WTC11 (cell line): ENCODE data around the gene RACGAP1. TPM values are rescaled to one million over a fixed set of nuclear protein-coding genes. Genes with fewer than 3 reads are reported as not detected.

Source experiments
- ATAC-seq: fragments of 200-7000 bp; cut with Tn5 transposase; 2 replicates; pipeline ENCODE4 v1.10.0; 2021; ENCODE audit warnings: mild to moderate bottlenecking, moderate library complexity
- CTCF ChIA-PET: fragments of 300-600 bp; sonication (Branson Sonifier 250); formaldehyde crosslinking; loops from one replicate; lab custom pipeline; 2021; ENCODE audit warnings: antibody characterized with exemption; lab: Charles Lee
- POLR2A ChIA-PET: fragments of 350-600 bp; sonication (Branson Sonifier 250); formaldehyde crosslinking; loops from one replicate; lab custom pipeline; 2021; ENCODE audit warnings: antibody characterized with exemption; lab: Charles Lee
- DNase-seq: peaks from one replicate; pipeline ENCODE4 v3.0.0; 2021; ENCODE audit warnings: low spot score
- H3K27ac Mint-ChIP-seq: 2 replicates; pipeline ENCODE4 v1.8.0; 2021; ENCODE audit warnings: mixed read lengths
- H3K27me3 Mint-ChIP-seq: 2 replicates; pipeline ENCODE4 v1.8.0; 2021; ENCODE audit warnings: low read depth, mild to moderate bottlenecking, moderate library complexity, mixed read lengths
- H3K36me3 Mint-ChIP-seq: 2 replicates; pipeline ENCODE4 v1.8.0; 2021; ENCODE audit warnings: mixed read lengths
- H3K4me1 Mint-ChIP-seq: 2 replicates; pipeline ENCODE4 v1.8.0; 2022; ENCODE audit warnings: mixed read lengths
- H3K4me3 Mint-ChIP-seq: 2 replicates; pipeline ENCODE4 v1.8.0; 2021; ENCODE audit warnings: mild to moderate bottlenecking, moderate library complexity, mixed read lengths
- H3K9me3 Mint-ChIP-seq: 2 replicates; pipeline ENCODE4 v1.8.0; 2021; ENCODE audit warnings: mixed read lengths
- GABPB1 ChIP-seq: sonication (generic); formaldehyde crosslinking; IDR thresholded peaks from 2 replicates; pipeline ENCODE4 v1.8.1; 2023; ENCODE audit warnings: mild to moderate bottlenecking, missing genetic modification reagents
- GRHL2 ChIP-seq: fragments of 250-450 bp; sonication (Bioruptor Pico); IDR thresholded peaks from 2 replicates; pipeline ENCODE4 v1.8.0; 2022; ENCODE audit warnings: mild to moderate bottlenecking, moderate library complexity; ENCODE audit not compliant: insufficient replicate concordance, severe bottlenecking
- GTF2I ChIP-seq: fragments of 250-450 bp; sonication (Bioruptor Pico); conservative IDR thresholded peaks from 2 replicates; pipeline ENCODE4 v1.4.0; 2021; ENCODE audit warnings: mild to moderate bottlenecking
- JAZF1 ChIP-seq: fragments of 250-450 bp; sonication (Bioruptor Pico); IDR thresholded peaks from 2 replicates; pipeline ENCODE4 v1.9.0; 2021; ENCODE audit warnings: moderate library complexity, mild to moderate bottlenecking, inconsistent platforms
- JUN ChIP-seq: sonication (generic); formaldehyde crosslinking; IDR thresholded peaks from 2 replicates; pipeline ENCODE4 v1.8.0; 2023; ENCODE audit warnings: mild to moderate bottlenecking, missing genetic modification reagents
- MXD4 ChIP-seq: fragments of 250-450 bp; sonication (Bioruptor Pico); IDR thresholded peaks from 2 replicates; pipeline ENCODE4 v1.8.0; 2021; ENCODE audit warnings: mild to moderate bottlenecking, moderate library complexity, borderline replicate concordance
- NFYB ChIP-seq: sonication (generic); formaldehyde crosslinking; conservative IDR thresholded peaks from 2 replicates; pipeline ENCODE4 v1.8.0; 2022; ENCODE audit warnings: low read depth, missing genetic modification reagents
- PRRX2 ChIP-seq: fragments of 250-450 bp; sonication (Bioruptor Pico); IDR thresholded peaks from 2 replicates; pipeline ENCODE4 v1.8.0; 2021; ENCODE audit warnings: mild to moderate bottlenecking
- RORB ChIP-seq: fragments of 250-450 bp; sonication (Bioruptor Pico); IDR thresholded peaks from 2 replicates; pipeline ENCODE4 v1.9.0; 2021; ENCODE audit warnings: mild to moderate bottlenecking
- TCF7 ChIP-seq: sonication (generic); formaldehyde crosslinking; IDR thresholded peaks from 2 replicates; pipeline ENCODE4 v1.8.0; 2022; ENCODE audit warnings: mild to moderate bottlenecking, low read depth, missing genetic modification reagents, moderate library complexity
- TP53 ChIP-seq: sonication (generic); formaldehyde crosslinking; IDR thresholded peaks from 2 replicates; pipeline ENCODE4 v1.8.1; 2023; ENCODE audit warnings: mild to moderate bottlenecking, missing genetic modification reagents
- ZNF121 ChIP-seq: sonication (generic); formaldehyde crosslinking; IDR thresholded peaks from 2 replicates; pipeline ENCODE4 v1.8.0; 2023; ENCODE audit warnings: missing genetic modification reagents
- ZNF219 ChIP-seq: sonication (generic); formaldehyde crosslinking; IDR thresholded peaks from 2 replicates; pipeline ENCODE4 v1.8.0; 2023; ENCODE audit warnings: missing genetic modification reagents, mild to moderate bottlenecking, borderline replicate concordance
- ZNF232 ChIP-seq: sonication (generic); formaldehyde crosslinking; IDR thresholded peaks from 2 replicates; pipeline ENCODE4 v1.8.0; 2022; ENCODE audit warnings: mild to moderate bottlenecking, missing genetic modification reagents
- ZNF317 ChIP-seq: sonication (generic); formaldehyde crosslinking; IDR thresholded peaks from 2 replicates; pipeline ENCODE4 v1.8.1; 2023; ENCODE audit warnings: low read depth, mild to moderate bottlenecking, moderate library complexity, missing genetic modification reagents, borderline replicate concordance
- ZNF671 ChIP-seq: fragments of 250-450 bp; sonication (Bioruptor Pico); IDR thresholded peaks from 2 replicates; pipeline ENCODE4 v1.8.0; 2021; ENCODE audit warnings: mild to moderate bottlenecking
- total RNA-seq: library from RNA; stranded (reverse); gene quantifications from 3 replicates; pipeline ENCODE4 v1.2.3, GENCODE V29; 2021
- TF ChIP-seq, protein P1 (sequence below): sonication (generic); formaldehyde crosslinking; IDR thresholded peaks from 2 replicates; pipeline ENCODE4 v1.8.1; 2023; ENCODE audit warnings: mild to moderate bottlenecking, missing genetic modification reagents, moderate library complexity
- TF ChIP-seq, protein P2 (sequence below): sonication (generic); formaldehyde crosslinking; IDR thresholded peaks from 2 replicates; pipeline ENCODE4 v1.8.0; 2022; ENCODE audit warnings: mild to moderate bottlenecking, missing genetic modification reagents
- TF ChIP-seq, protein P3 (sequence below): fragments of 250-450 bp; sonication (Bioruptor Pico); IDR thresholded peaks from 2 replicates; pipeline ENCODE4 v2.1.2; 2022; ENCODE audit warnings: mild to moderate bottlenecking, moderate library complexity
- TF ChIP-seq, protein P4 (sequence below): sonication (generic); formaldehyde crosslinking; IDR thresholded peaks from 2 replicates; pipeline ENCODE4 v1.8.1; 2023; ENCODE audit warnings: mild to moderate bottlenecking, missing genetic modification reagents, moderate library complexity
- TF ChIP-seq, protein P5 (sequence below): sonication (generic); formaldehyde crosslinking; IDR thresholded peaks from 2 replicates; pipeline ENCODE4 v1.8.0; 2022; ENCODE audit warnings: mild to moderate bottlenecking, missing genetic modification reagents
- TF ChIP-seq, protein P6 (sequence below): sonication (generic); formaldehyde crosslinking; conservative IDR thresholded peaks from 2 replicates; pipeline ENCODE4 v1.8.1; 2022; ENCODE audit warnings: mild to moderate bottlenecking, missing genetic modification reagents
- TF ChIP-seq, protein P7 (sequence below): sonication (generic); formaldehyde crosslinking; IDR thresholded peaks from 2 replicates; pipeline ENCODE4 v1.8.0; 2023; ENCODE audit warnings: mild to moderate bottlenecking, missing genetic modification reagents

The RACGAP1 gene
- total RNA-seq, 1 experiment from 2014 or later: 87.7 TPM

DNA sequence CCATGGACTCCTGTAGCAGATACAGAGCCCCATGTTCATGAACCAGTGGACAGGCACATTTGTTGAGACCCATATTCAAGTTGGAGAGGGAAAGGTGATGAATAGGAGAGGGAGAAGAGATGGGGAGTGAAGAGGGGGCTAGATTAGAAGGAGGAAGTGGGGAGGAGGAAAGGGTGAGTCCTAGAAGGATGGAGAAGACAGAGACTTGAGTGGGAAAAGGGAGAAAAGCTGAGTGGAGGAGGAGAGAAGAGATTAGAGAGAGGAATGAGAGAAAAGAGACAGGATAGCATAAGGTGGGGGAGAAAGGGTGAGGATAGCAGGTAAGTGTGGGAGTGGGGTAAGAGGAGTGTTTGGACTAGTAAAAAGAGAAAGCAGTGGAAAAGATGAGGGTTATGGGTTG, 27.2 kb upstream of the RACGAP1 start (continued):
- TF ChIP-seq ZNF232 (CRISPR knock-in tag): no peak
- TF ChIP-seq, protein P1, sequence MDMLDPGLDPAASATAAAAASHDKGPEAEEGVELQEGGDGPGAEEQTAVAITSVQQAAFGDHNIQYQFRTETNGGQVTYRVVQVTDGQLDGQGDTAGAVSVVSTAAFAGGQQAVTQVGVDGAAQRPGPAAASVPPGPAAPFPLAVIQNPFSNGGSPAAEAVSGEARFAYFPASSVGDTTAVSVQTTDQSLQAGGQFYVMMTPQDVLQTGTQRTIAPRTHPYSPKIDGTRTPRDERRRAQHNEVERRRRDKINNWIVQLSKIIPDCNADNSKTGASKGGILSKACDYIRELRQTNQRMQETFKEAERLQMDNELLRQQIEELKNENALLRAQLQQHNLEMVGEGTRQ (CRISPR knock-in tag): no peak

DNA sequence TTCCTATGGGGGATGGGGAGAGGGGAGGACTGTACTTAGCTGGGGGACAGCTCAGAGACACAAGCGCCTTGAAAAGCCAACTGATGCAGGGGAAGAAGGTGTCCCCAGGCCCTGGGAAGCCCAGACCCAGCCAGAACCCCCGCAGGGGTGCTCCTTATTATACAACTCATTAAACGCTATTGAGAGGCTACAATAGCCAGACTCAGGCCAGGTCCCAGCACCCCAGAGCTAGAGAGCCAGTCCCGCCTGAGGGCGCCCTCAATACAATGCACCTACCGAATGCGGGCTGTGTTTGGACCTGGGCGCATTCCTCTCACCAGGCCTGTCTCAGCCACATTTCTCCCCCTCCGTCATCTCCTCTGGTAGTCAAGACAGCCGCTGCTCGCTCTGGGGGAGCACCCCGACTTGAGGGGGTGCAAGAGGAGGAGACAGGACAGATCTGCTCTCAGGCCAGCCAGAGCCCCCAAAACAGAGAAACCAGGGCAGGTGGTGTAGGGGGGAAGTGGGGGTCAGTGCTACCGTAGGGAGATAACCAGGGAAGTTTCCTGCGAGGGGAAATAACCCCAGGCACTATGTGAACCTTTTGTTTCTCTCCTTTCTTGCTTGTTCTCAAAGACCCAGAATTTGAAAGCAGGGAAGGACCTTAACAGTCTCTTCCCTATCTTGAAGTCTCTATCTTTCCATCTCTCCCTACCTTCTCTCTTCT, 26.0 kb upstream of the RACGAP1 start:
- DNase-seq (peak; percentile 64), ATAC-seq (peak; percentile 83)
- Mint-ChIP-seq H3K27ac (no peak overlapping the region), H3K36me3 (no peaks in the 10 kb centered on the region), H3K27me3 (peaks cover 92% of the 10 kb centered on the region), H3K4me1 (peaks cover 23% of the 10 kb centered on the region), H3K9me3 (no peaks in the 10 kb centered on the region), H3K4me3 (peak overlapping the region; percentile 58)
- POLR2A ChIA-PET: interaction anchor here (1.1 to 1.3 kb wide), 2 partner anchors 26 to 91 kb away, joined by 3 to 6 read pairs; partner anchors contain the start of gene RACGAP1
- CTCF ChIA-PET: interaction anchor here (0.6 to 4.6 kb wide), 12 partner anchors 8 to 255 kb away, joined by 3 to 64 read pairs (median 8); no protein-coding TSS in a partner anchor
- TF ChIP-seq, protein P2, sequence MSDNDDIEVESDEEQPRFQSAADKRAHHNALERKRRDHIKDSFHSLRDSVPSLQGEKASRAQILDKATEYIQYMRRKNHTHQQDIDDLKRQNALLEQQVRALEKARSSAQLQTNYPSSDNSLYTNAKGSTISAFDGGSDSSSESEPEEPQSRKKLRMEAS (CRISPR knock-in tag): peak; percentile 9; the same call in 1 of the 2 replicates
- TF ChIP-seq, protein P3, sequence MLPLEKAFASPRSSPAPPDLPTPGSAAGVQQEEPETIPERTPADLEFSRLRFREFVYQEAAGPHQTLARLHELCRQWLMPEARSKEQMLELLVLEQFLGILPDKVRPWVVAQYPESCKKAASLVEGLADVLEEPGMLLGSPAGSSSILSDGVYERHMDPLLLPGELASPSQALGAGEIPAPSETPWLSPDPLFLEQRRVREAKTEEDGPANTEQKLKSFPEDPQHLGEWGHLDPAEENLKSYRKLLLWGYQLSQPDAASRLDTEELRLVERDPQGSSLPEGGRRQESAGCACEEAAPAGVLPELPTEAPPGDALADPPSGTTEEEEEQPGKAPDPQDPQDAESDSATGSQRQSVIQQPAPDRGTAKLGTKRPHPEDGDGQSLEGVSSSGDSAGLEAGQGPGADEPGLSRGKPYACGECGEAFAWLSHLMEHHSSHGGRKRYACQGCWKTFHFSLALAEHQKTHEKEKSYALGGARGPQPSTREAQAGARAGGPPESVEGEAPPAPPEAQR (CRISPR knock-in tag): no peak

DNA sequence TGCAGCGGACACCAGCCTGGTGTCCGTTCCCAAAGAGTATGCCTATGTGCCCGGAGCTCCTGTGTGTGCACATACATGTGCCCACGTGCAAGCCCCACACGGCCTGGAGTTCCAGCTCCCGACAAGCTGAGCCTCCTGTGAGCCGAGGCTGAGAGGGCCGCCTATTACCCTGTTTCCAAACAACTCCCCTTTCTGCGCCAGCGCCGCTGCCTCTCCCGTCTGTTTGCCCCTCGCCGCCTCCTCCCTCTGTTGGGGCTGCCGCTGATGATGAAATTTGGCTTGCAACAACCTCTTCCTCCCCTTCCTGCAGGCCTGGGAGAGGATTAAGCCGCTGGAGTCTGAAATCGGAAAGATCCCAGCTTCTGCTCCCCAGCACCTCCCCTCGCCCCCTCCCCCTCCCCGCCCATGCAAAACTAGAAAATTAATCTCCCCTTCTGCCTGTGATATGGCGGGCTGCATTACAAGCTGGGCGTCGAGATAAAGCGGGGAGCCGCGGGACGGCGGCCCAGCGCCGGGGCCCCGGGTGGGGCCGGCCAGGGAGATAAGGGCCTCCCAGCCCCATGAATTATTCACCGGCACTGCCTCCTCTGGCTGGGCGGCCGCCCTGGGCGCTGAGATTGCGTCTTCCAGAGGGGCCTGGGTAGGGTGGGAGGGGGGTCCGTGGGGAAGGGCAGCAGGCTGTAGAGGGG, 25.3 kb upstream of the RACGAP1 start:
- Mint-ChIP-seq H3K36me3 (no peaks in the 10 kb centered on the region), H3K4me3 (peak overlapping the region; percentile 68)
- CTCF ChIA-PET: interaction anchor here (0.6 to 4.6 kb wide), 19 partner anchors 9 to 309 kb away, joined by 3 to 64 read pairs (median 4); partner anchors contain the start of genes AQP5, RACGAP1, SMARCD1 and TMBIM6
- no peak for TF ChIP-seq ZNF232 (CRISPR knock-in tag)
- TF ChIP-seq ZNF317 (CRISPR knock-in tag): no peak
- TF ChIP-seq GRHL2 (CRISPR knock-in tag): no peak
- TF ChIP-seq NFYB: no peak
- TF ChIP-seq, protein P4, sequence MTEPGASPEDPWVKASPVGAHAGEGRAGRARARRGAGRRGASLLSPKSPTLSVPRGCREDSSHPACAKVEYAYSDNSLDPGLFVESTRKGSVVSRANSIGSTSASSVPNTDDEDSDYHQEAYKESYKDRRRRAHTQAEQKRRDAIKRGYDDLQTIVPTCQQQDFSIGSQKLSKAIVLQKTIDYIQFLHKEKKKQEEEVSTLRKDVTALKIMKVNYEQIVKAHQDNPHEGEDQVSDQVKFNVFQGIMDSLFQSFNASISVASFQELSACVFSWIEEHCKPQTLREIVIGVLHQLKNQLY: no peak
- TF ChIP-seq, protein P5, sequence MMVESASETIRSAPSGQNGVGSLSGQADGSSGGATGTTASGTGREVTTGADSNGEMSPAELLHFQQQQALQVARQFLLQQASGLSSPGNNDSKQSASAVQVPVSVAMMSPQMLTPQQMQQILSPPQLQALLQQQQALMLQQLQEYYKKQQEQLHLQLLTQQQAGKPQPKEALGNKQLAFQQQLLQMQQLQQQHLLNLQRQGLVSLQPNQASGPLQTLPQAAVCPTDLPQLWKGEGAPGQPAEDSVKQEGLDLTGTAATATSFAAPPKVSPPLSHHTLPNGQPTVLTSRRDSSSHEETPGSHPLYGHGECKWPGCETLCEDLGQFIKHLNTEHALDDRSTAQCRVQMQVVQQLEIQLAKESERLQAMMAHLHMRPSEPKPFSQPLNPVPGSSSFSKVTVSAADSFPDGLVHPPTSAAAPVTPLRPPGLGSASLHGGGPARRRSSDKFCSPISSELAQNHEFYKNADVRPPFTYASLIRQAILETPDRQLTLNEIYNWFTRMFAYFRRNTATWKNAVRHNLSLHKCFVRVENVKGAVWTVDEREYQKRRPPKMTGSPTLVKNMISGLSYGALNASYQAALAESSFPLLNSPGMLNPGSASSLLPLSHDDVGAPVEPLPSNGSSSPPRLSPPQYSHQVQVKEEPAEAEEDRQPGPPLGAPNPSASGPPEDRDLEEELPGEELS (CRISPR knock-in tag): 0 out of 2 replicates have a peak, but pooled peaks have one; percentile 17
- no peak for TF ChIP-seq GTF2I (CRISPR knock-in tag)
- no peak for TF ChIP-seq PRRX2
- no peak for TF ChIP-seq JAZF1 (CRISPR knock-in tag)
- no peak for TF ChIP-seq MXD4 (CRISPR knock-in tag)
- TF ChIP-seq ZNF121 (CRISPR knock-in tag): no peak
- TF ChIP-seq, protein P6, sequence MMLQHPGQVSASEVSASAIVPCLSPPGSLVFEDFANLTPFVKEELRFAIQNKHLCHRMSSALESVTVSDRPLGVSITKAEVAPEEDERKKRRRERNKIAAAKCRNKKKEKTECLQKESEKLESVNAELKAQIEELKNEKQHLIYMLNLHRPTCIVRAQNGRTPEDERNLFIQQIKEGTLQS: peak; percentile 85
- TF ChIP-seq TCF7 (CRISPR knock-in tag): no peak
- no peak for TF ChIP-seq TP53 (CRISPR knock-in tag)
- no peak for TF ChIP-seq ZNF219 (CRISPR knock-in tag)
- TF ChIP-seq ZNF671 (CRISPR knock-in tag): no peak
- TF ChIP-seq RORB (CRISPR knock-in tag): no peak
- no peak for TF ChIP-seq JUN (CRISPR knock-in tag)
- TF ChIP-seq, protein P7, sequence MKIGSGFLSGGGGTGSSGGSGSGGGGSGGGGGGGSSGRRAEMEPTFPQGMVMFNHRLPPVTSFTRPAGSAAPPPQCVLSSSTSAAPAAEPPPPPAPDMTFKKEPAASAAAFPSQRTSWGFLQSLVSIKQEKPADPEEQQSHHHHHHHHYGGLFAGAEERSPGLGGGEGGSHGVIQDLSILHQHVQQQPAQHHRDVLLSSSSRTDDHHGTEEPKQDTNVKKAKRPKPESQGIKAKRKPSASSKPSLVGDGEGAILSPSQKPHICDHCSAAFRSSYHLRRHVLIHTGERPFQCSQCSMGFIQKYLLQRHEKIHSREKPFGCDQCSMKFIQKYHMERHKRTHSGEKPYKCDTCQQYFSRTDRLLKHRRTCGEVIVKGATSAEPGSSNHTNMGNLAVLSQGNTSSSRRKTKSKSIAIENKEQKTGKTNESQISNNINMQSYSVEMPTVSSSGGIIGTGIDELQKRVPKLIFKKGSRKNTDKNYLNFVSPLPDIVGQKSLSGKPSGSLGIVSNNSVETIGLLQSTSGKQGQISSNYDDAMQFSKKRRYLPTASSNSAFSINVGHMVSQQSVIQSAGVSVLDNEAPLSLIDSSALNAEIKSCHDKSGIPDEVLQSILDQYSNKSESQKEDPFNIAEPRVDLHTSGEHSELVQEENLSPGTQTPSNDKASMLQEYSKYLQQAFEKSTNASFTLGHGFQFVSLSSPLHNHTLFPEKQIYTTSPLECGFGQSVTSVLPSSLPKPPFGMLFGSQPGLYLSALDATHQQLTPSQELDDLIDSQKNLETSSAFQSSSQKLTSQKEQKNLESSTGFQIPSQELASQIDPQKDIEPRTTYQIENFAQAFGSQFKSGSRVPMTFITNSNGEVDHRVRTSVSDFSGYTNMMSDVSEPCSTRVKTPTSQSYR: no peak
- peak; percentile 69 for TF ChIP-seq GABPB1 (CRISPR knock-in tag)

More for the DNA sequence above, 25.3 kb upstream of the RACGAP1 start:
- Mint-ChIP-seq H3K4me1 (peaks cover 16% of the 10 kb centered on the region), H3K27me3 (peaks cover 85% of the 10 kb centered on the region), H3K27ac (no peak overlapping the region), H3K9me3 (no peaks in the 10 kb centered on the region)
- POLR2A ChIA-PET: interaction anchor here (0.6 to 1.3 kb wide), 4 partner anchors 20 to 91 kb away, joined by 3 to 6 read pairs (median 3); partner anchors contain the start of genes RACGAP1 and SMARCD1
- ATAC-seq (peak; percentile 52), DNase-seq (peak; percentile 65)
